ENCODE data around the gene PZP.

PZP gene

DNA sequence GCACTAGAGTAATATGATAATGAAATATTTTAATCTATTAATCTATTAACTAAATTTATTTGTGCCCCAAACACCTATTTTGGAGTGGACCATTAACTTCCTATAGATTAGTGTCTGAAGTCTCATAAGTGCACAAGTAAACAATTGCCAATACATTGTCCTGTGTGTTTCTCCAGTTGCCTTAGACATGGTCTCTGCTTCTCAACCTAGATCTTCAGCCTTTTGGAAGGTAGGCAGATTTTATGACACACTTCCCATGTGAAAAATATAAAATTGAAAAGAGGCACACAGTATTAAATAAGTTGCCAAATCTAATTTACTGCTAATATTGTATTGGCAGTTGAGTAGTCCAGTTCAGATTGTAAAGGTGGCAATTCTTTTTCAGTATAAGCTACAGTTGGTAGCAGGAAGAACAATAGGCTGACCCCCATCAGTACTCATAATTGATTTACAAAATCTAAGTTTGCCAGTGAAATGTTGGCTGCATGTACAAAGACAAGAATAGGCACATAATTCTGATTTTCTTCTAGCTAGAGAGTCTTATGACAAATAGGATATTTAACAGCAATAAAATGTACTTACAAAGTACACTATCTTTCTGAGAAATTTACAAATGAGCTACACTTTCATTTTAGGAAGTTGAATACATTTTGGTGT, 103.3 kb downstream of the PZP start:
- no peak for DNase-seq (ENCODE audit: low read depth in 4 of 4, low spot score in 1 of 4)

DNA sequence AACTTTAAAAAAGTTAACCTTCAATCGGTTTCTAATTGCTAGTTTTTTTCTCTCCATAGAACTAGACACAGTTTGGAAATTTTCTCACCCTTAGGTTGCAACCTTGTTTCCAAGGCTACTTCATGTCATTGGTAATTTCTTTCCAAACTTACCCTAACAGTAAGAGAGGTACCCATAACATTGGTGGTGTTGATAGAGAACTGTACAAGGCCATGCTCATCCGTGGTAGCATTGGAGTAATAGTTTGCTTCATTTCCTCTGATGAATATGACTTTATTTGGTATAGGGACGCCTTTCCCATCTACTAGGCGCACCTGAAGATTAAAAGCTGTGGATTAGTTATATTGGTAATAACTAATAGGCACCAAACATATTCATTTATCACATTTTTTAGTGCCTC, 104.1 kb downstream of the PZP start:
- no peak for DNase-seq (ENCODE audit: low read depth in 4 of 4, low spot score in 1 of 4)

DNA sequence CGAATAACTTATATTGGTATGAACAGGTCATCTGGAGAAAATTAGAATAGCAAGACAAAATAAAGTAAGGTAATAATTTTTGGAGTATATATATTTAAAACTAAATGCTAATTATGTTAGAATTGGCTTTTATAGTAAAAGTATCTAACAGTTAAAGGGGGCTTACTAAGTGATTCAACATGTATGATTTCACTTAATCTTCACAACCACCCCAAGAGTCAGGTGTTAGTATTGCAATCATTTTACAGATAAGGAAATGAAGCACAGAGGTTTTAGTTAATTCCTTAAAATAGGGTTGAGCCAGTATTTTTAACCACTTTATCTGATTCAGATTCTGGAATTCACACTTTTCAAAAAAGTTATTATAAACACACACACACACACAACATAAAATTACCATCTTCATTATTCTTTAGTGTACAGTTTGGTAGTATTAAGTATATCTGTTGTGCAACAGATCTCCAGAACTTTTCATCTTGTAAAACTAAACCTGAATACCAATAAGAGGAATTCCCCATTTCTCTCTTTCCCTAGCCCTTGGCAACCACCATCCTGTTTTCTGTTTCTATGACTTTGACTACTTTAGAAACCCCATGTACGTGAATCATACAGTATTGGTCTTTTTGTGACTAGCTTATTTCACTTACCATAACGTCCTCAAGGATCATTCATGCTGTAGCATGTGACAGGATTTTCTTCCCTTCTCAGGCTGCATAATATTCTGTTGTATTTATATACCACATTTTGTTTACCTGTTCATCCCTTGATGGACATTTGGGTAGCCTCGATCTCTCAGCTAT, 104.9 kb downstream of the PZP start:
- DNase-seq (ENCODE audit: low read depth in 4 of 4, low spot score in 1 of 4): no peak

DNA sequence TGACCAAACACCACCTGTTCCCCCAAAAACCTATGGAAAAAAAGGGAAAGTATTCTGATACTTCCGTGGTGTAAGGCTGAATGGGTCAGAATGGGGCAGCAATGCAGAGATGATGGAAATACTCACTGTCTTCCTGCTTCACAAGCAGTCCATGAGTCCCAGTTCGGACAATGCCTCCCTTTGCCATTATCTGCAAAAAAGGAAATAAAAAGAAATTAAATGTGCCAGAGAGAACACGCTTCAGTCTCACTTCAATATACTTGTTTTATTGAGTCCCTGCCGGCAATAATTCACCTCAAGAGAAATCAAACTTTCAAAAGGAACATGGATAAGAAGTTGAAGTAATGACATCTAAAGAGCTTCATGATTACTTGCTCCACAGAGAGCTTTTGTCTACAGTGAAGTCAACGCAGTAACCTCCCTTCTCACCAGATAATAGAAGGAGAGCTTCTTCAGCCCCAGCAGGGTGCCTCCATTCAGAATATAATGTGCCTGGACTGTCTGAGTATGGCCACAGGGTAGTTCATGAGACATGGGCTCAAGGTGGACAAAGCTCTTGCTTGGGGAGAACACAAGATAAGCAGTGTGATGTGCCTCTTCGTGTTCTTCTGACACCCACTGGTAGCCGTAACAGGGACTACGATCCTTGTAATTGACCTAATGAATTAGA, 107.0 kb downstream of the PZP start:
- DNase-seq (ENCODE audit: low read depth in 4 of 4, low spot score in 1 of 4): no peak

DNA sequence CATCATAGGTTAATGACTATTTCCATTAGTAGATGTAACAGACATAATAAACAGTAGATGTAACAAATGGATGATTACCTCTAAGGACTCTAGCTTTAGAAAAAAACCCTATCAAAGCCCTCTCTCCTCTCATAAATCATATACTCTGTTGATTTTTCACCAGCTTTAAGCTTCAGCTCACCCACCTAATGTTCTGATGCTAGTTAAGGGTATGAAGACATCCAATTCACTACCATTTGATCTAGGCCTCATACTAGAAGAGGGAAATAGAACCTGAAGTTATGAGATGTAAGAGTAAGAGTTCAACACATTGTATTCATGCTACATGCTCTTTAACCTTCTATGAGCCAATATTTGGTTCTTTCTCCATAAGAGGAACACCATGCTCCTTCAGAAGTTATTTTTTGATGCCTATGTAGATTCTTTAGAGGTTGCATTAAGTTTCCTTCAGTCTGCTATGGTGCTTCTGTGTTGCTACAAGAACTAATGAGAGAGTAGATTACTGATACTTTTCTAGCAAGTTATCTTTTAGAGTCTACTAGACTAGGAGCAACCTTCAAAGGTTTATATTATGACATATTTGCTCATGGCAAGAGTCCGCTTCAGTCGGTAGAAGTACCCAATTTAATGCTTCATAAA, 108.5 kb downstream of the PZP start:
- no peak for DNase-seq (ENCODE audit: low read depth in 4 of 4, low spot score in 1 of 4)

All from stimulated activated CD4-positive, alpha-beta T cell treated with anti-CD3 and anti-CD28 coated beads, Interleukin-1b, Interleukin-23, amount 100 ng/mL, for 24 hours (primary cell).